Kidney tubule cell (primary cell): ENCODE data around the gene EEF1A1.

Experiments
- DNase-seq: peaks from one replicate; pipeline ENCODE4 v3.0.0-alpha.2; 2018; ENCODE audit warnings: low spot score

Gene EEF1A1

GRCh38 chr6:73505142-73505541 lies 15.7 kb downstream of the EEF1A1 start:
- no peak for DNase-seq

- no peak for DNase-seq
Observed at GRCh38 chr6:73504160-73504559, 16.7 kb downstream of the EEF1A1 start.

GRCh38 chr6:73503027-73503772 lies 17.6 kb downstream of the EEF1A1 start:
- DNase-seq, result no peak

GRCh38 chr6:73497915-73498314 lies 22.9 kb downstream of the EEF1A1 start:
- DNase-seq, result no peak

- peak; percentile 9 for DNase-seq
Observed at GRCh38 chr6:73491377-73491776, 29.5 kb downstream of the EEF1A1 start.

- DNase-seq, result no peak
Observed at GRCh38 chr6:73487473-73487872, 33.4 kb downstream of the EEF1A1 start.

- DNase-seq, result no peak
Observed at GRCh38 chr6:73484438-73484837, 36.4 kb downstream of the EEF1A1 start.

GRCh38 chr6:73481969-73482368 lies 38.9 kb downstream of the EEF1A1 start:
- DNase-seq, result no peak

GRCh38 chr6:73477407-73477806 lies 43.4 kb downstream of the EEF1A1 start:
- no peak for DNase-seq

- DNase-seq, result no peak
Observed at GRCh38 chr6:73476723-73477122, 44.1 kb downstream of the EEF1A1 start.

GRCh38 chr6:73471686-73472290 lies 49.0 kb downstream of the EEF1A1 start:
- DNase-seq, result no peak
